Hepatic stellate cell (primary cell): ENCODE results near the gene MPV17L.
"Not testable (repeated sequence)": the region's sequence is repeated elsewhere in the genome, so short reads cannot be mapped to it uniquely, and the experiment has no call there.

ENCODE experiments used
- DNase-seq: peaks from one replicate; pipeline ENCODE4 v3.0.0; 2011; ENCODE audit warnings: low spot score

Gene MPV17L

GRCh38 chr16:15409476-15409875 is 13.9 kb downstream of the MPV17L start:
- DNase-seq, result not testable (repeated sequence)

DNA sequence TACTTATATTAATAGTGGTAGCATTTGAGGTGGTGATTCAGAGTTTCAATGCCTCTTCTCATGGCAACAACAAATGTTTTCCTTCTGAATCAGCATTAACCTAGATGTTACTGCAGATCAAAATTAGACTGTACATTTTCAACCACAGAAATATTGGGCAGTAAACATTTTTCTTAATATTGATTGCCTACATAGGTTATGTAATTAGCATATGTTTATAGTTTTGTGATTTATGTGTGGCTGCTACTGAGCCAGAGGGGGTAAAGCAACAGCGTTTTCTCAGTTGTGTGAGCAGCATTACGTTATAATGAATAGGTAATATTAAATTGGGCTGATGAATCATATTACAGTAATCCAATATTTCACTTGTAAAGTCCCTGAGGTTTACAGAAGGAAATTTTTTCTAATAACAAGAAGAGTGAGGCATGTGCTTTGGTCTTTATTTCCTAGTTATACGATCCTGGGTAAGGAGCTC is 20.0 kb downstream of the MPV17L start:
- DNase-seq, result no peak

DNA sequence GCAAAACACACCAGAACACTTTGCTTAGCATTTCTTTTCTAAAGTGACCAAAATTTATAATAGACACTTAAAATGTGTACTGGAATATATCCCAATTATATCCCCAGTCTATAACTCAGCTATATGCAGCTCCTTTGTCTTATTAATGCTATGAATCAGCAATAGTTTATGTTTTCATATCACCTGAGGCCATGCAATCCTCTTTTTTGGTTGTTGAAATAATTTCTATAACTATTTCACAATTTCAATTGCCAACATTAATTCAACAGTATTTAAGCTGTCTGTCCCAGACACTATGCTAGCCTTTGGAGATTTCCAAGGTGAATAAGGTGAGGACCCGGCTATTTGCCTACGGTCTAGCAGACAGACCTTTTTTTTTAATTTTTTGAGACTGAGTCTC is 21.6 kb downstream of the MPV17L start:
- DNase-seq, result no peak

GRCh38 chr16:15418206-15418605 is 22.7 kb downstream of the MPV17L start:
- no peak for DNase-seq

- not testable (repeated sequence) for DNase-seq
These were observed 26.1 kb downstream of the MPV17L start for GRCh38 chr16:15421696-15422095.

- no peak for DNase-seq
These were observed 26.7 kb downstream of the MPV17L start for GRCh38 chr16:15422222-15422621.

DNA sequence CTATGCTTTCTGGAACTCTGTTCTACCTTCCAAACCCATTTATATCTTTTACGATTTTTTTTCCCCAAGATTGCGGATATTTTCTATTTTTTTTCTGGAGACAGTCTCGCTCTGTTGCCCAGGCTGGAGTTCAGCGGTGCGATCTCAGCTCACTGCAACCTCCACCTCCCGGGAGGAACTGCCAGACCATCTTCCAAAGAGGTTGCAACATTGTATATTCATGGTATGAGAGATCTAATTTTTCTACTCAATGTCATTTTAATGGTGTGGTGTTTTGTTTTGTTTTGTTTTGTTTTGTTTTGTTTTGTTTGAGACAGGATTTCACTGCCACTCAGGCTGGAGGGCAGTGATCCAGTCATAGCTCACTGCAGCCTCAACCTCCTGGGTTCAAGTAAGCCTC is 30.3 kb downstream of the MPV17L start:
- DNase-seq, result no peak

DNA sequence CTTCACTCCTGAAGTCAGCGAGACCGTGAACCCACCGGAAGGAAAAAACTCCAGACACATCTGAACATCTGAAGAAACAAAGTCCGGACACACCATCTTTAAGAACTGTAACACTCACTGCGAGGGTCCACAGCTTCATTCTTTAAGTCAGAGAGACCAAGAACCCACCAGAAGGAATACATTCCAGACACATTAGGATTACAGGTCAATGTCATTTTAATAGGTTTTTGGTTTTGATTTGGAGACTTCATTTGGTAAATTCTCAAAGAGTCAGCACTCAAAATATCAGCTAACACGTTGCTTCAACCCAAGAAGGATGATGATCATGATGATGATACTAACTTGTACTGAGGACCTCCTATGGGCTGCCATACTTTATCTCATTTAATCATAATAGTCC is 31.2 kb downstream of the MPV17L start:
- no peak for DNase-seq

GRCh38 chr16:15427648-15428239 is 32.2 kb downstream of the MPV17L start:
- DNase-seq, result peak; percentile 69

DNA sequence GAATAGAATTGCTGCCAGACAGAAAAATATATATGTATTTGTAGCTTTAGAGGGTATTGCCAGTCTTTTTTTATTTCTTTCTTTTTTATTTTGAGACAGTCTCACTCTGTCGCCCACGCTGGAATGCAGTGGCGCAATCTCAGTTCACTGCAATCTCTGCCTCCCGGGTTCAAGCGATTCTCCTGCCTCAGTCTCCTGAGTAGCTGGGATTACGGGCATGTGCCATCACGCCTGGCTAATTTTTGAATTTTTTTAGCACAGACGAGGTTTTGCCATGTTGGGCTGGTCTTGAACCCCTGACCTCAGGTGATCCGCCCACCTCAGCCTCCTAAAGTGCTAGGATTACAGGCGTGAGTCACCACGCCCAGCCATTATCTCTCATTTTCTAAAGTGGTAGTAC is 35.3 kb downstream of the MPV17L start:
- not testable (repeated sequence) for DNase-seq

DNA sequence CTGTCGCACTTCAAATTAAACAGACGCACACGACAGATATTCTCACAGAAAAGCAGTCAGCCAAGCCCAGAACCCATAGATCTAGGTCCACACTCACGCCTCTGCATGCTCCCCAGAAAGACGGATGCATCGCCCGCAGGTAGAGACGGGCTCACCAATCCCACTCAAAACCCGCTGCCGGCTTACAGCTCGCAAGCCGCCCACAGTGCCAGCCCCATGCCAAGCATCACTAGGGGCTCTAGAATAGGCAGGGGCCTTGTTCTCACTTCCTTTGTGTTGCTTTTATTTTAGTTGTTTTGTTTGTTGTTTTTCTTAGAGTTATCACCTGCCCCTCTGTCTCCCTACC is 38.5 kb downstream of the MPV17L start:
- DNase-seq, result no peak

DNA sequence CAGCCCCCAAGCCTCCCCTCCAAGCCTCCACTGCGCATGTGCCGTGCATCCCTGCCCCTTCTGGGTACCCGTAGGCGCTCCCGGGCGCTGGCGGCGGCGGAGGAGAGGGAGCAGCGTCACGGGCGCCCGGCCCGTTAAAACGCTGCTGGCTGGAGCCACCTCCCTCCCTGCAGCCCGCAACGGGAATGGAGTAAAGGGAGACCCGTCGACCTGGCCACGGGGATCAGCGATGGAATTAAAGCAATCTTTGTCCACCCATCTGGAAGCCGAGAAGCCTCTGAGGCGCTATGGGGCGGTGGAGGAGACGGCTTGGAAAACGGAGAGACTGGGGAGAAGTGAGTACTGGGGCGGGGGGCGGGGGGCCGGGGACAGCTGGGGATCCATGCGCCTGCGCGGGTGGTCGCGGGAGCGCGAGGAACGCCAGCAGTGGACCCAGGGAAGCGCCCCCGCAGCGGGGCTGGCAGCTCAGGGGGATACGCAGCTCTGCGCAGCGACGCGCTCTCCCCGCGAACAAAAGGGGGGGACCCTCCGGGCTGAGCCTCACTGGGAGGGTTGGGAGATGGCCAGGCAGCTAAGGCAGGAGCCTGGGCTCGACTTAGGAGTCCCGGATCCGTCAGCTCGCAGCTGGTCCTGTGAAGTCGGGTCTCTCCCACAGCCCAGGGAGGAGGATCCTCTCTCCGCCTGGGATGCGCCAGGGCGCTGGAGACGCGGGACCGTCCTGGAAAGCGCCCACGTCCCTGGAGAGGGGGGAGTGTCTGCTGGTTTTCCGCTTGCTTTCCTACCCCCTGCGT is 39.1 kb downstream of the MPV17L start, which contains the start of gene BMERB1:
BMERB1 (plus strand) TSS at position 164 of the 791 bp plus-strand sequence; CDS start at position 230, 66 bp downstream.
- peak; percentile 90 for DNase-seq

GRCh38 chr16:15435216-15435864 is 39.8 kb downstream of the MPV17L start:
- no peak for DNase-seq

- DNase-seq, result no peak
These were observed 43.5 kb downstream of the MPV17L start for GRCh38 chr16:15439102-15439501.

GRCh38 chr16:15439521-15439920 is 44.0 kb downstream of the MPV17L start:
- no peak for DNase-seq

- DNase-seq, result peak; percentile 38
These were observed 45.3 kb downstream of the MPV17L start for GRCh38 chr16:15440852-15441251.

DNA sequence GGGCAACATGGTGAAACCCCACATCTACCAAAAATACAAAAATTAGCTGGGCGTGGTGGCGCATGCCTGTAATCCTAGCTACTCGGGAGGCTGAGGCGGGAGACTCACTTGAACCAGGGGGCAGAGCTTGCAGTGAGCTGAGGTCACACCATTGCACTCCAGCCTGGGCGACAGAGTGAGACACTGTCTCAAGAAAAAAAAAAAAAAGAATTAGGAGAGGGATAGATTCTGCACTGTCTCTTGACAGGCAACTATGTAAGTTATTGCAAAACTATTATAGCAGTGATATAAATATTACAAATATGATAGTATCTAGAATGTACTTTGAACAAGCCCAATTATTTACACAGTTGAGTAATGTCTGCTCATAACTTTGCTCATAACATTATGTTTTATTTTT is 46.6 kb downstream of the MPV17L start:
- DNase-seq, result not testable (repeated sequence)

- DNase-seq, result no peak
These were observed 48.2 kb downstream of the MPV17L start for GRCh38 chr16:15443753-15444152.

GRCh38 chr16:15444264-15444663 is 48.7 kb downstream of the MPV17L start:
- DNase-seq, result no peak

DNA sequence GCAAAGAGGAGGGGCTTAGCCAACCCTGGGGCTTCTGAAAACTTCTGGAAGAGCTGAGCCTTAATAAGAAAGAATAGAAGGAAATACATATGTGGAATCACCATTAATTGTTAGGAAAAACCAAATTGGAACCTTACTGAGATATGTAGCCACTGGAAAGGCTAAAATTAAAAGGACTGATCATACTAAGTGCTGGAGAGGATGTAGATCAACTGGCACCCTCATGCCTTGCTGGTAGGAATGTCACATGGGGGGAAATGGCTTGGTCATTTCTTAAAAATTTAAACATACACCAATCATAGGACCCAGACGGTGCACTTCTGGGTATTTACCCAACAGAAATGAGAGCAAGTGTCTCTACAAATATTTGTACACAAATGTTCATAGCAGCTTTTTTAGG is 49.9 kb downstream of the MPV17L start:
- no peak for DNase-seq

DNA sequence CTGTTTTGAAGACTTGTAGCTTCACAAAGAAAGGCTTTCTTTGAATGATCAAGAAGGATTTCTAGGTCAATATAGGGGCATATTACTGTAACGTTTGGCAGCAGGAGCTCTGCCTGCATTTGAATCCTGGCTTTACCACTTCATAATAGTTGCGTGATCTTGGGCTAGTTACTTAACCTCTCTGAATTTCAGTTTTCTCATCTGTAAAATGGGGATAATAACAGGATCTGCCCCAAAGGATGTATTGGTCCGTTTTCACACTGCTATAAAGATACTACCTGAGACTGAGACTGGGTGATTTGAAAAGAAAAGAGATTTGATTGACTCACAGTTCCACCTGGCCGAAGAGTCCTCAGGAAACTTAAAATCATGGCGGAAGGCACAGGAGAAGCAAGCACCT is 51.3 kb downstream of the MPV17L start:
- no peak for DNase-seq

DNA sequence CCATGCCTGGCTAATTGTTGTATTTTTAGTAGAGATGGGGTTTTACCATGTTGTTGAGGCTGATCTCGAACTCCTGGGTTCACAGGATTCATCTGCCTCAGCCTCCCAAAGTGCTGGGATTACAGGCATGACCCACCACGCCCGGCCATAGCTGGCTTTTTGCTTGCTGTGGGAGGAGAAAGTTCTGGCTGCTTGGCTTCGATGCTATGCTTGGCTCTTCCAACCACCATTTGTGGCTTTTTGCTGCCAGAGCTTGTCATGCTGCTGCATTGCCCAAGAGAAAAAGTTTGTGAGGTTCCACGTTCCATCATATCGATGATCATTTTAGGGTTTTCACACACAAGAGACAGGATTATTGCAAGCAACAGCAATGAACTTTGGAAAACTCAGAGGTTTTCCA is 55.1 kb downstream of the MPV17L start:
- no peak for DNase-seq

- DNase-seq, result no peak
These were observed 55.7 kb downstream of the MPV17L start for GRCh38 chr16:15451098-15451731.
